NCI-H226 (cell line): Measurements from ENCODE around the gene NSD1.

Source experiments
- DNase-seq: peaks from one replicate; pipeline ENCODE4 v3.0.0-alpha.2; 2015

Gene NSD1

DNA sequence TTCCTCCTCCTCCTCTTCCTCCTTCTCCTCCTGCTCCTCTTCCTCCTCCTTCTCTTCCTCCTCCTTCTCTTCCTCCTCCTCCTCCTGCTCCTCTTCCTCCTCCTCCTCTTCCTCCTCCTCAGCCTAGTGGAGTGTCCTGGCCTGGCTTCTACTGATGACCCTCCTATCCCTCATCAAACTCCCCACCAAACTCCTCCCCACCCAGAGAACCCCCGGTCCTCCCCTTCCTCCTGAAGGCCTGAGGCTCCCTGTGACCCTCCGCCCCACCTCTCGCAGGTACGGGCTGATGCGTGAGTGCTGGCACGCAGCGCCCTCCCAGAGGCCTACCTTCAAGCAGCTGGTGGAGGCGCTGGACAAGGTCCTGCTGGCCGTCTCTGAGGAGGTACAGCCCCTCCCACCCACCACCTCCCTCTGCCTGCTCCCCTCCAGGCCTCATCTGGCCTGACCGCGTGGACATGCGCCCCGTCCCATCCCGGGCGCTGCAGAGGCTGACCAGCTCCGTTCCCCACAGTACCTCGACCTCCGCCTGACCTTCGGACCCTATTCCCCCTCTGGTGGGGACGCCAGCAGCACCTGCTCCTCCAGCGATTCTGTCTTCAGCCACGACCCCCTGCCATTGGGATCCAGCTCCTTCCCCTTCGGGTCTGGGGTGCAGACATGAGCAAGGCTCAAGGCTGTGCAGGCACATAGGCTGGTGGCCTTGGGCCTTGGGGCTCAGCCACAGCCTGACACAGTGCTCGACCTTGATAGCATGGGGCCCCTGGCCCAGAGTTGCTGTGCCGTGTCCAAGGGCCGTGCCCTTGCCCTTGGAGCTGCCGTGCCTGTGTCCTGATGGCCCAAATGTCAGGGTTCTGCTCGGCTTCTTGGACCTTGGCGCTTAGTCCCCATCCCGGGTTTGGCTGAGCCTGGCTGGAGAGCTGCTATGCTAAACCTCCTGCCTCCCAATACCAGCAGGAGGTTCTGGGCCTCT is 36.3 kb upstream of the NSD1 start:
- no peak for DNase-seq

DNA sequence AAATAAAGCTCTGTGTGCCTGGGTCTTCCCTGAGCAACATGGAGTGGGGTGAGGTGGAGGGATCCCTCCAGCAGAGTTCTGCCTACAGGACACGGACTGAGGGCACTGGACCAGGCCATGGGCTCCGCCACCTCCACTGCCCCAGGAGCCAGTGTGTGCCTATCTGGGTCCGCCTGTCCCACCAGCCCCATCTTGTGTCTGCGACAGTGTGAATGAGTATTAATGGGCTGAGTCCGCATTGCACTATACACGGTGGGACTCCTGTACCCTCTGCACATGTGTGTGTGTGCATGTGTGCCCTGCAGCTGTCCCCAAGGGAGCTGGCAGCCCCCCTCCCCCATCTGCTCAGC is 35.5 kb upstream of the NSD1 start:
- no peak for DNase-seq

DNA sequence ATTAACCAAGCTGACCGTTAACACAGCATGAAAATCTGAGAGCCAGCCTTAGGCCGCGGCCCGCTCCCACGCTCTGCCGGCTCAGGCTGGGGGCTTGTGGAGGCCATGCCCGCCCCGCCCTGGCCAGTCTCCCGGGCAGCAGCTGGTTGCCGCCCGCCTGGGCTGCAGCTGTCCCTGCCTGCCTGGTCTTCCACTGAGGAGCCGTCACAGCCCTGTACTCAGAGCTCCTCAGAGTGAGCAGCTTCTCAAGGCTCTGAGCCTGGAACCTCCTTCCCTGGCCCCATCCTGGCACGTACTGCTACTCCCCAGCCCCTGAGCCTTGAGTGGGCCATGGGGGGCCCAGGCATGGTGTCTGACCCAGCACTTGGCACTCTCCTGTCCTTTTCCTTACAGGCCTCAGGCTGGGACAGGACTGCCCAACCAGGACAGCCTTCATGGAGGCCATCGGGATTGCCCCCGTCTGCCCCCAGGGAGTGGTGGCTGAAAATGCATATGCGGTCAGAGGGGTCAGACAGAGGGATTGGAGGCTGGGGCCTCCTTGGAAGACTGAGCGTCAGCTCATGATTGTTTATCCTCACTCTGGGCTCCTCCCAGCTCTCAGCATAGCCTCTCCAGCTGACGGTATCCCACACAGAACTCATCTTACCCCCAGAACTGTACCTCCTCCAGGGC is 35.0 kb upstream of the NSD1 start:
- DNase-seq: no peak

DNA sequence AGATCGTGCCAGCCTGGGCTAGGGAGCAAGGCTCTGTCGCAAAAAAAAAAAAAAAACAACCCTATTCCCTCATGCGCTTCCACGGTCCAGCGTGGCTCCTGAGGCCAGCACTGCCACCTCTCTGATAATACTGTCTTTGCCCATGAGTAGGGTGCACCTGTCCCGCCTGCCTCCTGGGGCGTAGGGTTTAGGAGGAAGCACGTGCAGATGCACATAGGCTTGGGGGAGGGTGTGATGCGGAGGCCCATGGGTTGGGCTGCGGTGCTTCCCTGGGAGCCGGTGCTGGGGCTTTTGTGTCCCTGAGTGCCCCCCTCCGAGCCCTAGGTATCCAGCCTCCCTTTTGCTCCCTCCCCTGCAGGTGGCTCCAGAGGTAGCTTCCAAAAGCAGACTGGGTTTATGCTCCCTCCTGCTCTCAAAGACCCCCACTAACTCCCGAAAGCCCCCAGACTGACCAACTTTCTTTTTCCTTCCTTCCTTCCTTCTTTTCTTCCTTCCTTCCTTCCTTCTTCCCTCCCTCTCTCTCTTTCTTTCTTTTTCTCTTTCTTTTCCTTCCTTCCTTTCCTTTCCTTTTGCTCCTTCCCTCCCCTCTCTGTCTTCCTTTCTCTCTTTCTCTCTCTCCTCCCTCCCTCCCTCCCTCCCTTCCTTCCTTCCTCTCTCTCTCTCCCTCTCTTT is 34.0 kb upstream of the NSD1 start:
- no peak for DNase-seq

DNA sequence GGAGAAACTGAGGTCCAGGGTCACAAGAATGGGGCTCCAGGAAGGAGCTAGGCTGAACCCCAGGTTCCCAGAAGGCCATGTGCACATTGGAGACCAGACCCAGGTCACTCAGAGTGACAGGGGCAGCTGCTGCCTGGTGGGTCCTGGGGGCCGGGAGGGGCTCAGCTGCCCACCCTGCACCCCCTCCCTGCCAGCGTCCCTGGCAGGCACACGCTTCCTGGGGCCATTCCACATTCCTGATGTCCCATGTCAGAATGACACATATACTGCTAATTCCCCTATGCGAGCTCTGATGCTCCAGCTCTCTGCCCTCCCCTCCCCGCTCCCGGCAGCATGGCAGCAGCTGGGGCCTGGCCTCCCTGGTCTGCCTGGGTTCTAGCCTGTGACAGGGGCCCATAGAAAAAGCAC is 32.9 kb upstream of the NSD1 start:
- DNase-seq: no peak

DNA sequence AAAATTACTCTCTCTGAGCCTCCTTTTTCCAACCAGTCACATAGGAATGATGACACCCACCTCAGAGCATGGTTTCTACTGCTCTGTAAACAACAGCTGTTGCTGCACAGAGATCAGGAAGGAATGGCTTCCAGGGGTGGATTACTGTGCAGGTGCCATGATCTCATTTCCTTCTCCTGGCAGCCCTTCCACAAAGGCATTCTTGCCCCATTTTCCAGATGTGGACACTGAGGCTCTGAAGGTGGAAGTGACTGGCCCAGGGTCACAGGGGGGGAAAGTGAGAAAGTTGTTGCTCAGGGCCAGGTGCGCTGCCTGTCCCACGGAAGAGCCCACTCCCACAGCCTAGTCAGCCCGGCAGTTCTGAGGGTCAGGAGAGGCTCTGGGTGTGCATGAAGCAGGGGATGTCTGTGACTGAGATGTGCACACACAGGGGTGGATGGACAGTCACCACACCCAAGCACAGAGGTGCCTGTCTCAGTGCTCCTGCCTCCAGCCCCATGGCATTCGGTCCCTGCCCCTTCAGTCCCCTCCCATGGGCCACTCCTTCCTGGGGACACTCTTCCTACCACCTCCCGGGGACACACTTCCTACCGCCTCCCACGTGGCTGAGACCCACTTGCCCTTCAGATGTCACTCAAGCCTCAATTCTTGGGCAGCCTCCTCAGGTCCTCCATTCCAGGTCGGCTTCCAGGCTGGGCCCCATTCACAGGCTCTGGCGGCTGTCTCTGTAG is 29.9 kb upstream of the NSD1 start:
- DNase-seq: no peak

DNA sequence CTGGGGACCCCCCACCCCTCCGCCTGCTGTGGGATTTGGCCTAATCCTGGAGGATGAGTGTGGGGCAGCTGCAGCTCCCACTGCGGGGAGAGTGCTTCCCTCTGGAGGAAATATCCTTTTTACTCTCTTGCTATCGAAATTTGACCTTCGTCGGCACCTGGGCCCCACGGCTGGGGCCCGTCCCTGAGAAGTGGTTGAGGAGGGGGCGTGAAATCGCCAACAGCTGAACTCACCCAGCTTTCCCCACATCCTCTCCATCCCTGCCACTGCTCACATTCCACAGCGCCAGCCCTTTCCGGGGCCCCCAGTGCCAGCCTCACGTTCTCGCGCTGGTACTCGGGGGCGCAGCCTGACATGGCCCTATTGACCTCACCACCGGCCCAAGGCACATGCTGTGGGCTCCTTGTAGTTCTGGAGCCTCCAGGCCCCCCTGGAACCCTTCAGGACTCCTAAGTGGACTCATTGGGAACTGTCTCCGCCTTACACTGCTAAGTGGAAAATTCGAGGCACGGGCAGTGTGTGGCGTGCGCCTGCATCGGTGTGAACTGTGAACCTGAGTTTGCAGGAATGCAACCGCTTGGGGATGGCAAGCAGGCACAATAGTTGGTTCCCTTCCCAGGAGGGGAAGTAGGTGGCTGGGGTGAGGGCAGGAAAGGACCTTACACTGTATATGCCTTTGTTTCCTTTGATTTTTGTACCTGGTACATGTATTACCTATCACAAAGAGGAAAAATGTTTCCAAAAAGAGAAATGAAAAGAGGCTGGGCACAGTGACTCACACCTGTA is 27.7 kb upstream of the NSD1 start:
- DNase-seq: no peak

DNA sequence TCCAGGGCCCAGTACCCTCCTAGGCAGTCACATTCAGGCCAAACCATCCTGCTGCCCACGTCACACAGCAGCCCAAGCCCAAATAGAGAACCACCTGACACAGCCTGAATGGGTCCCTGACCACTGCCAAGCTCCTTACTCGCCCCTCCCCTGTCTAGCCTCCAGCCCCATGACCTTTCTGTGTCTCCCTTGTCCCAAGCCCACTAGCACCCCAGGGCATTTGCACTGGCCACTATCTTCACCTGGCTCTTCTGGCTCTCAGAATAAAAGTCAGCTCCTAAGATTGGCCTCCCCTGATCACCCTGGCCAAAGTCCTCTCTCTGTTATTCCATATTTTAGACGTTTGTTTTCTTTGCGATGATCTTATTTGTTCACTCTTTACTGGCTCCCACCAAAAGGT is 26.4 kb upstream of the NSD1 start:
- no peak for DNase-seq

DNA sequence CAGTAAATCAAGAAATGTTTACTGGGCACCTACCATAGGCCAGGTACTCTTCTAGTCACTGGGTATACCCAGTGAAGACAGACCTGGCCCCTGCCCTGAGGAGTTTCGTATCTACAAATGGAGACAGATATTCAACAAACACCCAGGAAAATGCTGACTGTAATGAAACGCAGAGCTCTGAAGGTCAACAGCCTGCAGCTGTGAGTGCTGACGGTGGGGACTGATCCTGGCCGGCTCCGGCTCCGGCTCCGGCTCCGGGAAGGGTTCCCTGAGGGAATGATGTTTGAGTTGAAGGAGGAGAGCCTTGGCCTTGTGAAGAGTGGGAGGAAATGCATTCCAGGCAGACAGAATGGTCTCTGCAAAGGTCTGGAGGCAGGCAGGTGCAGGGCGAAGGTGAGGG is 23.8 kb upstream of the NSD1 start:
- DNase-seq: no peak

DNA sequence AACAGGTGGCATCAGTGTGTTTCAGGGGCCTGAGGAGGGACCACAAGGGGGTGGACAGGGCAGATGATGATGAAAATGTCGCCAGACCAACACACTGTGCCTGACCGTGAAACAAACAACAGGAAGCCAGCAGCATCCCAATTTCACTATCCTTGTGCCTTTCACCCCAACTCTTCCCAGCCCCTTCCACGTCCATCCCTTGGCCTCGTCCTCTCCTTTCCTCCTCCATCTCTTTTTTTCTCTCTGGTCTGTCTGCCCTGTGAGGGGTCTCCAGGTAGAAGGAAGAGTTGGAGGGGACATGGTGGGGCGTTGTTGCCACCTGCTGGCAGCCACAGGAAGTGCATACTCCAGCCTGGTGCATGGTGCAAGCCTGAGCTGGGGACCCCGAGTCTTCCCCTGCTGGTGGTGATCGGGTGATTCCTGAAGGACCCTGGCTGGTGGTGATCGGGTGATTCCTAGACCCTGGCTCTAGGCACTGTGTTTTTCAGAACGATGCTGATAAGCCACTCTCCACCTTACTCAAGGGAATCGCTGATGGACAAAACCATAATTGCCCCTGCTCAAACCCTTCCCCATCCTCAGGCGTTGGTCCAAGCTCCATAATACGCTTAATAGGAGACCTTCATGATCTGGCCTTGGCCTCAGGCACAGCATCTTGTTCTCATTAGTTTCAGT is 21.7 kb upstream of the NSD1 start:
- no peak for DNase-seq

DNA sequence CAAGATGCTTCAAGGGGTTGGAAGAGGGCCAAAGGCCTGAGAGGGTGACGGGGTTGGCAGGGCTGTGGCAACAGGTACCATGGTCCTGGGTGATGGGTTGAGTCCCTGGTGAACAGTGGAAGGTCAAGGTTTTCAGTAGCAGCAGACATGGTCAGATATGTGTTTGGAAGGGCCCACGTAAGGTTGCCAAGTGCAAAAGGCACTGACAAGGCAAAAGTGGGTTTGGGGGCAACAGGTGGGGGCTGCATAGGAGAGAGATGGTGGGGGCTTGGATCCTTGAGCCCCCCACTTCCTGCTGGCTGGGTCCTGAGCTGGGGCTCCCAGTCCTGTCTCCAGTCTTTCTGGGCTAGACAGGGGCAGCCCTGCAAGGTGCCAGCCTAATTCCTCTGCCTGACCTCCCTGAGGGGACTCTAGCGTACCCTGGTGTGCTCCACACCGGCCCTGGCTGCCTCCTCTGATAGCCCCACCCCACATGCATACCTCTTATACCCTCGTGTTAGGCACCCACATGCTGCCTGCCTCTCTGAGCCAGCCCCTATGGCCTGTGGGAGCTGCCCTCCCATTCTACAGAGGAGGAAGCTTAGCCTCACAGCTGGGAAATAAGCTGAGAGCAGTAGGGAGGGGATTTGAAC is 20.9 kb upstream of the NSD1 start:
- DNase-seq: no peak

DNA sequence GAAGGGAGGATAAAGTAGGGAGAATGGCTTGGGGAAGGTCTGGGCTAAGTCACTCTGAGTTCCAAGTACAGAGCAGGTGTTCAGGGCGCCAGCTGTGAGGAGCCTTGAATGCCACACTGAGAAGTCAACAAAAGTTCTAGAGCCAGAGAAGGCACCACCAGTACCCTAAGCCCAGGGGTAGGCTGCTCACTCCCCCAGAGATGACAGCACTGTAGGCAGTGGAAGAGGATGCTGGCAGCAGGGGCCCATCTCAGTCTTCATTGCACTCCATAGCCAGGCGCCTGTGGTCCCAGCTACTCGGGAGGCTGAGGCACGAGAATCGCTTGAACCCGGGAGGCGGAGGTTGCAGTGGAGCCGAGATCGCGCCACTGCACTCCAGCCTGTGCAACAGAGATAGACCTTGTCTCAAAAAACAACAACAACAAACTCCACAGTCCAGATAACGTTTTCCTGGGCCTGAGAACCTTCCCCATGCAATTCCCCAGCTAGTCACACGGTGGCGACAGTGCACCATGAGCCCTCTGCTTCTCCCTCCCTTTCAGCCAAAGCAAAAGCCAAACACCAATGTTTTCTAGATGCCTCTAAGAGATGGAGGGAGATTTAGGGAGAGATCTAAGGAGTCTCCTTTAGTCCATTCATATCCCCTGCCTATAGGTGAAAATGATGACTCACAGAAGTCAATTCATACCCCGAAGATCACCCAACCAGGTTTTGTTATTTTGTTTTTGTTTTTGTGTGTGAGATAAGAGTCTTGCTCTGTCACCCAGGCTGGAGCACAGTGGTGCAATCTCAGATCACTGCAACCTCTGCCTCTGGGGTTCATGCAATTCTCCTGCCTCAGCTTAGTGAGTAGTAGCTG is 19.8 kb upstream of the NSD1 start:
- DNase-seq: peak; percentile 56

DNA sequence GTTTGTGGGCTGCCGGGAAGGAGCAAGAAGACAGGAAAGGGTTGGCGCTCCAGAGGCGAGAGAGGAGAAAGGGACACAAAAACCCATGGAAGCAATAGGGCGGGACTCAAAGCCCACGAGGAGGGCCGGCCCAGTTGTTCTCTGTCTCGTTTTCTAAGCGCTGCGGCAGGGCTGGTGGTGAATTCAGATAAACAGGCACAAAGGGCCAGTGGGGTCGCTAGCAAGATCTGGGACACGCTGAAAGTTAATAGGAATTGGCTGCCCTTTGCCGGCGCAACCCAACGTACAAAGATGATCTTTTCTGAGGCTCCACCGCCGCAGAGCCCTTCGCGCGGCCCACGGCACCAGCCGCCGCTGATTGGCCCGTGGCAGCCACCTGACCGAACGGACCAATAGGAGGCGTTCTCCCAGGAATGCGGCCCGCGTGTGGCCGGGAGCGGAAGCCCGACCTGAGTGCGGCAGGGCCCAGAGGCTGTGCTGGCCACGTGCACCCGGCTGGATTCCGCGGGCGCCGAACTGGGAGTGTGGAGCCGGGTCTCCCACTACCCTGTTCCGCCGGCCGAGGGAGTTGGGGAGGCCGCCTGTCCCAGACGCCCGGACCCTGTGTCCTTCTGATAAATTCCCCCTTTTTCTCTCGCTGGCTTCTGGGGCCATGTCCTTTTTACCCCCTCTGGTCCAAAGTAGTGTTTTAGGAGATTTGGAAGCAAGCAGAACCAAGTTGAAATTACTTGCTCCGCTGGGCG is 16.8 kb upstream of the NSD1 start:
- no peak for DNase-seq

DNA sequence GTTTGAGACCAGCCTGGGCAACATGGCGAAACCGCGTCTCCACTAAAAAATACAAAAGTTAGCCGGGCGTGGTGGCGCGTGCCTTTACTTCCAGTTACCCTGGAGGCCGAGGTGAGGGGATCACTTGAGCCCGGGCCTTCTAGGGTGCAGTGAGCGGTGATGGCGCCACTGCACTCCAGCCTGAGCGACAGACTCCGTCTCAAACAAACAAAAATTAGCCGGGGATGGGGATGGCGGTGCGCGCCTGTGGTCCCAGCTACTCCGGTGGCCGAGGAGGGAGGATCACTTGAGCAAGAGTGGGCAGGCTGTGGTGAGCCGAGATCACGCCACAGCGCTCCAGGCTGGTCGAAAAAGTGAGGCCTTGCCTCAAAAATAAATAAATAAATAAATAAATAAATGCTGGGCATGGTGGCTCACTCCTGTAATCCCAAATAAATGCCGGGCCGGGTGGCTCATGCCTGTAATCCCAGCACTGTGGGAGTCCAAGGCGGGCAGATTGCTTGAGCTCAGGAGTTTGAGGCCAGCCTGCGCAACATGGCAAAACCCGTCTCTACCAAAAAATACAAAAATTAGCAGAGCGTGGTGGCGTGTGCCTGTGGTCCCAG is 16.0 kb upstream of the NSD1 start:
- DNase-seq: no peak

DNA sequence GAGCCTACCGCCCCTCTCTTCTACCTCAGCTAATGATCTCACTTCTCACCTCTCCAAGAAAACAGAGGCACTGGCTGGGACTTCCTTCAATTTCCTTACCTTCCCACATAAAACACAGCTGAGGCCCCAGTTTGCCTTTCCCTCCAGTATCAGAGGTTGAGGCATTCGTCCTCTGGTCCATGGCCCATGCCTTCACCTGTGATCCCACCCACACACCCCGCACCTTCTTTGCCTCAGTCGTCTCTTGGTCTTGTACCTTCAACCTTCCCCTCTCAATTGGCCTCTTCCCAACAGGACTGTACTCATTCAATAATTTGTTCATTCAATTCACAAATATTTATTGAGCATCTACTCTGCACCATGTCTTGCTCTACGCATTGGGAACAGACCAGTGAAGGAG is 11.0 kb upstream of the NSD1 start:
- DNase-seq: no peak

DNA sequence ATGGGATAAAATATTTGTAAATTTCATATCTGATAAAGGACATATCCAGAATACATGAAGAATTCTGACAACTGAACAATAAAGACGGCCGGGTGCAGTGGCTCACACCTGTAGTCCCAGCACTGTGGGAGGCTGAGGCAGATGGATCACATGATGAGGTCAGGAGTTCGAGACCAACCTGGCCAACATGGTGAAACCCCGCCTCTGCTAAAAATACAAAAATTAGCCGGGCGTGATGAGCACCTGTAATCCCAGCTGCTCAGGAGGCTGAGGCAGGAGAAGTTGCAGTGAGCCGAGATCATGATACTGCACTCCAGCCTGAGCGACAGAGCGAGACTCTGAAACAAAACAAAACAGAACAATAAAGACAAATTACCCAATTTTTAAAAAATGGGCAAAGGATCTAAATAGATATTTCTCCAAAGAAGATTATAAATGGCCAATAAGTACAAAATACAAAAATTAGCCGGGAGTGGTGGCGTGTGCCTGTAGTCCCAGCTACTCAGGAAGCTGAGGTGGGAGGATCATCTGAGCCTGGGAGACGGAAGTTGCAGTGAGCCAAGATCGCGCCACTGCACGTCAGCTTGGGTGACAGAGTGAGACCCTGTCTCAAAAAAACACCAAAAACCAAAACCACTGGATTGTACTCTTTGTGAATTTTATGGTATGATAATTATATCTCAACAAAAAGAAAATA is 9.6 kb upstream of the NSD1 start:
- no peak for DNase-seq

DNA sequence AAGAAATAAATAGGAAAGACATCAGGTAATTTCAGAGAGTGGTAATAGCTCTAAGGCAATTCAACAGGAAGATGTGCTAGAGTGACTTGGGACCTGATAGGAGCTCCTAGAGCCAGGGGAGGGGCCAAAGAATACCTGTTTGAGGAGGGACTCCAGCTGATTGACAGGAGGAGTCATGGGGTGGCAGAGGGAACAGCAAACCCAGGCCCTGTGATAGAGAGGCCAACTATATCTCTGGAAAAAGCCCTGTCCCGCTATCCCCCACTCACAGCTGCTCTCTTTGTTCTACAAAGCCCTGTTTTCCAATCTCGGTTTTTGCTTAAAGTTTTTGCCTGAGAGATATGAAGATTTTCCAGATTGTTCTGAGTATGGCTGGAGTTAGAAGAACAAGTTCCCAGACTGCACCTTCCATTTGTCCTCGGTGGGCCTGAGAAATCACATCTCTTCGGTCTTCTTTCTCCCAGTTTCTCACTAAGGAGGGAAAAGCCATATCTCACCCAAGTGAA is 9.0 kb upstream of the NSD1 start:
- no peak for DNase-seq

DNA sequence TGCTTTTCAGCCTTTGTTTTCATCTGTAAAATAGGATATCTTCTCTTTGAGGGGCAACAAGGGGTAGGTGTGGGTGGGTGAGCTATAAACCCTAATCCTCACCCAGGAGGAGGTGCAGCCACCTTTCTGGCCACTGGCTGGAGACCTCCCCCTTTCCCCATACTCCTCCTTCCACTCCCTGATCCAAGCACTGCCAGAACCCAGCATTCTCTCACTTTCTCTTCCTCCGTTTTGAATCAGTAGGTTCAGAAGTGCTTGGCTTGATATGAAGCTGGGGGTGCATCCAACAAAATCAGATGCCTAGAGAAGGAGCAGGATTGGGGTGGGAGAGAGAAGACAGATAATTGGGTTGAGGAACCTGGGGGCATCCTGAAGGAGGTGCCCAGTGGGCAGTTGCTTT is 6.8 kb upstream of the NSD1 start:
- no peak for DNase-seq
